H9 (cell line): ENCODE results near the gene ZNF471. TPM values are rescaled to one million over a fixed set of nuclear protein-coding genes. Genes with fewer than 3 reads are reported as not detected.

Experiments used
- DNase-seq: peaks from one replicate; pipeline ENCODE4 v3.0.0-alpha.2; 2017
- H2AFZ ChIP-seq: one replicate; pipeline ENCODE4 v1.6.1; 2013; ENCODE audit warnings: mild to moderate bottlenecking, low read length, control low read depth, moderate library complexity
- H2AK5ac ChIP-seq: 2 replicates; pipeline ENCODE4 v1.6.1; 2013; ENCODE audit warnings: low read length, control low read depth, mixed read lengths; ENCODE audit not compliant: insufficient read length
- H2BK120ac ChIP-seq: one replicate; pipeline ENCODE4 v1.6.1; 2013; ENCODE audit warnings: low read depth, mild to moderate bottlenecking, low read length, control low read depth, inconsistent platforms; ENCODE audit not compliant: poor library complexity, severe bottlenecking
- H2BK12ac ChIP-seq: 2 replicates; pipeline ENCODE4 v1.6.1; 2013; ENCODE audit warnings: low read length, control low read depth, mixed read lengths, low read depth; ENCODE audit not compliant: insufficient read length
- H2BK15ac ChIP-seq: 2 replicates; pipeline ENCODE4 v1.6.1; 2013; ENCODE audit warnings: low read depth, low read length, control low read depth
- H2BK20ac ChIP-seq: one replicate; pipeline ENCODE4 v1.6.1; 2013; ENCODE audit warnings: low read depth, mild to moderate bottlenecking, low read length, control low read depth, inconsistent platforms; ENCODE audit not compliant: poor library complexity, severe bottlenecking
- H2BK5ac ChIP-seq: 2 replicates; pipeline ENCODE4 v1.6.1; 2013; ENCODE audit warnings: low read length, control low read depth, mixed read lengths; ENCODE audit not compliant: insufficient read length
- H3K14ac ChIP-seq: 2 replicates; pipeline ENCODE4 v1.6.1; 2013; ENCODE audit warnings: low read length, control low read depth; ENCODE audit not compliant: insufficient read depth
- H3K18ac ChIP-seq: 2 replicates; pipeline ENCODE4 v1.6.1; 2013; ENCODE audit warnings: low read depth, mild to moderate bottlenecking, mixed read lengths, low read length, control low read depth; ENCODE audit not compliant: insufficient read length
- H3K23ac ChIP-seq: 2 replicates; pipeline ENCODE4 v1.6.1; 2013; ENCODE audit warnings: low read length, control low read depth, mixed read lengths, low read depth; ENCODE audit not compliant: insufficient read length
- H3K23me2 ChIP-seq: 2 replicates; pipeline ENCODE4 v1.6.1; 2013; ENCODE audit warnings: low read depth, mild to moderate bottlenecking, mixed read lengths, low read length, control low read depth; ENCODE audit not compliant: insufficient read length, poor library complexity, severe bottlenecking
- H3K27ac ChIP-seq: 2 replicates; pipeline ENCODE4 v1.5.1; 2013; ENCODE audit warnings: low read length, control low read depth, mixed read lengths, low read depth; ENCODE audit not compliant: insufficient read length
- H3K27me3 ChIP-seq: 2 replicates; pipeline ENCODE4 v1.6.1; 2013; ENCODE audit warnings: low read length, control low read depth, inconsistent platforms; ENCODE audit not compliant: insufficient read depth
- H3K4ac ChIP-seq: 2 replicates; pipeline ENCODE4 v1.6.1; 2013; ENCODE audit warnings: low read depth, mild to moderate bottlenecking, control low read depth, inconsistent platforms, low read length, moderate library complexity
- H3K4me1 ChIP-seq: 2 replicates; pipeline ENCODE4 v1.6.1; 2013; ENCODE audit warnings: low read length, control low read depth, inconsistent platforms; ENCODE audit not compliant: insufficient read depth
- H3K4me2 ChIP-seq: 2 replicates; pipeline ENCODE4 v1.6.1; 2013; ENCODE audit warnings: low read length, control low read depth, mixed read lengths; ENCODE audit not compliant: insufficient read length, insufficient read depth
- H3K56ac ChIP-seq: 2 replicates; pipeline ENCODE4 v1.6.1; 2013; ENCODE audit warnings: low read depth, mild to moderate bottlenecking, mixed read lengths, low read length, control low read depth; ENCODE audit not compliant: insufficient read length
- H3K79me1 ChIP-seq: 2 replicates; pipeline ENCODE4 v1.6.1; 2013; ENCODE audit warnings: low read depth, mild to moderate bottlenecking, moderate library complexity, low read length, control low read depth, inconsistent platforms; ENCODE audit not compliant: insufficient read depth, poor library complexity, severe bottlenecking
- H3K79me2 ChIP-seq: 2 replicates; pipeline ENCODE4 v1.6.1; 2013; ENCODE audit warnings: low read length, control low read depth, inconsistent platforms; ENCODE audit not compliant: insufficient read depth
- H3K9ac ChIP-seq: 2 replicates; pipeline ENCODE4 v1.6.1; 2013; ENCODE audit warnings: low read length, control low read depth, mixed read lengths; ENCODE audit not compliant: insufficient read length; ENCODE audit errors: extremely low read depth
- H3K9me3 ChIP-seq: one replicate; pipeline ENCODE4 v1.6.1; 2013; ENCODE audit warnings: low read depth, low read length, inconsistent platforms; ENCODE audit not compliant: control insufficient read depth
- H3T11ph ChIP-seq: one replicate; pipeline ENCODE4 v1.6.1; 2013; ENCODE audit warnings: mild to moderate bottlenecking, low read length, control low read depth, inconsistent platforms
- H4K20me1 ChIP-seq: one replicate; pipeline ENCODE4 v1.6.1; 2013; ENCODE audit not compliant: control insufficient read depth, insufficient read length, insufficient read depth
- H4K5ac ChIP-seq: 2 replicates; pipeline ENCODE4 v1.6.1; 2013; ENCODE audit warnings: low read depth, mild to moderate bottlenecking, mixed read lengths, low read length, control low read depth; ENCODE audit not compliant: insufficient read length
- H4K8ac ChIP-seq: replicated peaks from 2 replicates; pipeline ENCODE4 v1.6.1; 2013; ENCODE audit warnings: low read length, control low read depth, mixed read lengths, low read depth; ENCODE audit not compliant: insufficient read length
- H4K91ac ChIP-seq: 2 replicates; pipeline ENCODE4 v1.6.1; 2013; ENCODE audit warnings: low read depth, mild to moderate bottlenecking, moderate library complexity, mixed read lengths, low read length, control low read depth; ENCODE audit not compliant: insufficient read length
- H3K27ac Mint-ChIP-seq, 3 experiments: 2 replicates in 2 of 3; 3 replicates in 1 of 3; pipeline ENCODE4 v1.8.0; 2020 to 2021; ENCODE audit warnings: mixed read lengths in 3 of 3, mild to moderate bottlenecking in 1 of 3, moderate library complexity in 1 of 3
- H3K27me3 Mint-ChIP-seq: 2 replicates; pipeline ENCODE4 v1.8.0; 2021; ENCODE audit warnings: low read depth, mild to moderate bottlenecking, moderate library complexity, mixed read lengths
- H3K36me3 Mint-ChIP-seq, 3 experiments: 2 replicates in 2 of 3; 3 replicates in 1 of 3; pipeline ENCODE4 v1.8.0; 2020 to 2021; ENCODE audit warnings: low read depth in 3 of 3, mixed read lengths in 3 of 3; ENCODE audit not compliant: insufficient read depth in 1 of 3
- H3K4me1 Mint-ChIP-seq, 2 experiments: 2 replicates each; pipeline ENCODE4 v1.8.0; 2020; ENCODE audit warnings: mixed read lengths in 2 of 2
- H3K4me3 Mint-ChIP-seq, 2 experiments: 2 replicates in 1 of 2; 3 replicates in 1 of 2; pipeline ENCODE4 v1.8.0; 2020 to 2021; ENCODE audit warnings: mild to moderate bottlenecking in 2 of 2, mixed read lengths in 2 of 2, moderate library complexity in 1 of 2
- H3K9me3 Mint-ChIP-seq, 2 experiments: 2 replicates in 1 of 2; 3 replicates in 1 of 2; pipeline ENCODE4 v1.8.0; 2020; ENCODE audit warnings: mild to moderate bottlenecking in 2 of 2, mixed read lengths in 2 of 2, moderate library complexity in 1 of 2
- WGBS: extraction: QIAGEN DNeasy Blood & Tissue Kit; methylation state at CpG from one replicate; pipeline ENCODE4 v1.1.7; 2013; ENCODE audit warnings: missing lambda C conversion rate, low lambda C conversion rate, mixed read lengths; ENCODE audit not compliant: insufficient read length; ENCODE audit errors: extremely low coverage; 5-methylcytosine and 5-hydroxymethylcytosine counted together
- total RNA-seq: library from RNA; stranded (reverse); gene quantifications from 2 replicates; pipeline ENCODE4 v1.2.1, GENCODE V29; 2021
- TF ChIP-seq, protein P1 (sequence below): fragments of 200-600 bp; sonication (generic); conservative IDR thresholded peaks from 3 replicates; pipeline ENCODE4 v1.8.0; 2021; ENCODE audit warnings: antibody characterized with exemption, mild to moderate bottlenecking

Gene ZNF471
- total RNA-seq, 1 experiment from 2014 or later: not detected

- Histone ChIP-seq H3K23ac (no peak overlapping the region), H3K79me1 (no peaks in the 10 kb centered on the region), H3K18ac (no peak overlapping the region), H3K23me2 (no peaks in the 10 kb centered on the region), H2BK20ac (no peak overlapping the region), H2AFZ (no peak overlapping the region), H4K20me1 (no peaks in the 10 kb centered on the region), H4K5ac (no peak overlapping the region), H3K4me2 (no peak overlapping the region), H3T11ph (no peak overlapping the region), H3K14ac (no peak overlapping the region), H2BK15ac (no peak overlapping the region), H3K27me3 (no peaks in the 10 kb centered on the region), H3K9ac (no peak overlapping the region), H2BK120ac (no peak overlapping the region), H3K4me1 (no peaks in the 10 kb centered on the region), H4K91ac (no peak overlapping the region), H2BK12ac (no peak overlapping the region), H2AK5ac (no peak overlapping the region), H3K56ac (no peak overlapping the region), H2BK5ac (no peak overlapping the region), H3K79me2 (no peaks in the 10 kb centered on the region), H3K4ac (no peak overlapping the region), H3K9me3 (peaks cover 86% of the 10 kb centered on the region), H3K27ac (no peak overlapping the region), H4K8ac (no peak overlapping the region)
- H3K9me3 Mint-ChIP-seq: peaks cover 92 to 95% of the 10 kb centered on the region in 2 experiments
- H3K27ac Mint-ChIP-seq: no peak overlapping the region
- H3K36me3 Mint-ChIP-seq: peaks cover 64 to 76% (median 66%) of the 10 kb centered on the region in 3 experiments
- H3K27me3 Mint-ChIP-seq: peaks cover 2% of the 10 kb centered on the region; the same call in 1 of the 2 replicates
- DNase-seq: no peak
- TF ChIP-seq, protein P1, sequence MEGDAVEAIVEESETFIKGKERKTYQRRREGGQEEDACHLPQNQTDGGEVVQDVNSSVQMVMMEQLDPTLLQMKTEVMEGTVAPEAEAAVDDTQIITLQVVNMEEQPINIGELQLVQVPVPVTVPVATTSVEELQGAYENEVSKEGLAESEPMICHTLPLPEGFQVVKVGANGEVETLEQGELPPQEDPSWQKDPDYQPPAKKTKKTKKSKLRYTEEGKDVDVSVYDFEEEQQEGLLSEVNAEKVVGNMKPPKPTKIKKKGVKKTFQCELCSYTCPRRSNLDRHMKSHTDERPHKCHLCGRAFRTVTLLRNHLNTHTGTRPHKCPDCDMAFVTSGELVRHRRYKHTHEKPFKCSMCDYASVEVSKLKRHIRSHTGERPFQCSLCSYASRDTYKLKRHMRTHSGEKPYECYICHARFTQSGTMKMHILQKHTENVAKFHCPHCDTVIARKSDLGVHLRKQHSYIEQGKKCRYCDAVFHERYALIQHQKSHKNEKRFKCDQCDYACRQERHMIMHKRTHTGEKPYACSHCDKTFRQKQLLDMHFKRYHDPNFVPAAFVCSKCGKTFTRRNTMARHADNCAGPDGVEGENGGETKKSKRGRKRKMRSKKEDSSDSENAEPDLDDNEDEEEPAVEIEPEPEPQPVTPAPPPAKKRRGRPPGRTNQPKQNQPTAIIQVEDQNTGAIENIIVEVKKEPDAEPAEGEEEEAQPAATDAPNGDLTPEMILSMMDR: no peak
- H3K4me3 Mint-ChIP-seq: no peak overlapping the region
- H3K4me1 Mint-ChIP-seq: no peaks in the 10 kb centered on the region
- WGBS: no CpG with 5 or more reads among the region's 11 CpGs
Measured at GRCh38 chr19:56577719-56578602, 70.3 kb downstream of the ZNF471 start.

Other genes starting within 250 kb of the ZNF471 start
- not detected in 2 replicates for gene EDDM13, start 235.1 kb upstream of the ZNF471 start, total RNA-seq
- gene ZSCAN5A, start 193.0 kb upstream of the ZNF471 start, total RNA-seq: 9.1 and 12.5 TPM in 2 replicates
- 4.4 and 5.5 TPM in 2 replicates for gene ZNF582, start 114.3 kb upstream of the ZNF471 start, total RNA-seq
- gene ZNF583, start 103.5 kb upstream of the ZNF471 start, total RNA-seq: 2.2 and 3.3 TPM in 2 replicates
- gene ZNF667, start 30.5 kb upstream of the ZNF471 start, total RNA-seq: not detected in 2 replicates
- gene ZFP28, start 31.1 kb downstream of the ZNF471 start, total RNA-seq: 3.2 and 3.8 TPM in 2 replicates
- 6.9 and 7.1 TPM in 2 replicates for gene ZNF470, start 59.6 kb downstream of the ZNF471 start, total RNA-seq
- gene ZNF71, start 87.4 kb downstream of the ZNF471 start, total RNA-seq: 7.2 TPM in 2 replicates
- 0.26 and 0.28 TPM in 2 replicates for gene SMIM17, start 135.3 kb downstream of the ZNF471 start, total RNA-seq
- gene ZNF835, start 163.9 kb downstream of the ZNF471 start, total RNA-seq: 0.07 and 0.18 TPM in 2 replicates